Uterus (tissue), 2 donors: Measurements from ENCODE around the gene MT1E.

Experiments used
- CTCF ChIP-seq, 4 experiments: fragments of 200-600 bp in 2 of 4; fragments of 450-650 bp in 2 of 4; sonication (generic) in 2 of 4; IDR thresholded peaks; one replicate each; pipeline ENCODE4 v1.5.1; 2016 to 2019; ENCODE audit warnings: antibody characterized with exemption in 4 of 4, mild to moderate bottlenecking in 2 of 4, moderate library complexity in 1 of 4
- POLR2A ChIP-seq, 2 donors: fragments of 450-650 bp; IDR thresholded peaks; one replicate each; pipeline ENCODE4 v1.6.1; 2016; ENCODE audit warnings: antibody characterized with exemption in 2 of 2, mild to moderate bottlenecking in 1 of 2, moderate library complexity in 1 of 2

- TF ChIP-seq CTCF (IDR thresholded peaks at IDR 0.05) (peak; percentile 38 to 56 (median 52)), POLR2A (IDR thresholded peaks at IDR 0.05) (no peak)
Measured at GRCh38 chr16:56600398-56600999, 25.1 kb upstream of the MT1E start.
